Neural progenitor cell (in vitro differentiated cells): ENCODE data around the gene GET3.

Experiments
- EZH2phosphoT487 ChIP-seq: fragments of 200-600 bp; sonication (generic); IDR thresholded peaks from 2 replicates; pipeline ENCODE4 v1.6.1; 2017; ENCODE audit warnings: antibody characterized with exemption
- TF ChIP-seq, protein P1 (sequence below): fragments of 200-600 bp; sonication (generic); IDR thresholded peaks from 2 replicates; pipeline ENCODE4 v1.5.1; 2017; ENCODE audit warnings: antibody characterized with exemption, mild to moderate bottlenecking

DNA sequence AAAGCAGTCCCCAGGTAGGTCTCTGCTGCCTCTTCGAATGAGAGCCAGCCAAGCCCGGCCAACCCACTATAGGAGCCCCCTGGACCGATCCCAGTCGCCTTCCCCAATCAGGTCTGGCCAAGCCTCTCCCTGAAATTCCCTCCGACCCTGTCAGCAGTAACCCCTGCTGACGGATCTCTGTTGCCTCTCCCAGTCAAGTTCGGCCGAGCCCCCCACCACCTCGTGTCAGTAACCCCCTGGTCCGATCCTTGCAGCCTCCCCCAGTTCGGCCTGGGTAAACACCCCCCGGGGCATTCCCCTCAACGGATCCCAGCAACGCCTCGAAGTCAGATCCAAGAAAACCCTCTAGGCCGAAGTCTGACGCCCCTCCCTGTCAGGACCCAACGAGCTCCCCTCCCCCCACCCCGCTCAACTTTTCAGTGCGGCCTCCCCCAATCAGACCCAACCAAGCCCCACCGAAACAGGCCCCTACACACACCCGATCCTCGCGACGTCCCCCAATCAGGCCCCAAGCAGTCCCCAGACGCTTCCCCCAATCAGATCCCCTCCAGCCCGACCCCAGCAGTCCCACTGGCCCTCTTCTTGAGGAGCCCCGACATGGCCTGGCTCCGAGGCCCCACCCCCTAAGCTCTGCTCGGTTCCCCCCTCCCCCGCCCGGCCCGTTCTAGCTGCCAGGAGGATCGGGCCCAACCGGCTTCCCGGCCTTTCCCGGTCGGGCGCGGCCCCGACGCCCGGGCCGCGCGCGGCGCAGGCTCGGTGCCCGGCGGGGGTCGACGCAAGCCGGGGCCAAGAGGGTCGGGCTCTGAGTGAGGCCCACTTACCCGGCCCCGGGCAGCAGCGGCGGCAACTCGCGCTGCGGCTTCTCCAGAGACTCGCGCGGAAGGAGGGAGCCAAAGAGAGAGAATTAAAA, 15.4 kb upstream of the GET3 start:
- TF ChIP-seq, protein P1, sequence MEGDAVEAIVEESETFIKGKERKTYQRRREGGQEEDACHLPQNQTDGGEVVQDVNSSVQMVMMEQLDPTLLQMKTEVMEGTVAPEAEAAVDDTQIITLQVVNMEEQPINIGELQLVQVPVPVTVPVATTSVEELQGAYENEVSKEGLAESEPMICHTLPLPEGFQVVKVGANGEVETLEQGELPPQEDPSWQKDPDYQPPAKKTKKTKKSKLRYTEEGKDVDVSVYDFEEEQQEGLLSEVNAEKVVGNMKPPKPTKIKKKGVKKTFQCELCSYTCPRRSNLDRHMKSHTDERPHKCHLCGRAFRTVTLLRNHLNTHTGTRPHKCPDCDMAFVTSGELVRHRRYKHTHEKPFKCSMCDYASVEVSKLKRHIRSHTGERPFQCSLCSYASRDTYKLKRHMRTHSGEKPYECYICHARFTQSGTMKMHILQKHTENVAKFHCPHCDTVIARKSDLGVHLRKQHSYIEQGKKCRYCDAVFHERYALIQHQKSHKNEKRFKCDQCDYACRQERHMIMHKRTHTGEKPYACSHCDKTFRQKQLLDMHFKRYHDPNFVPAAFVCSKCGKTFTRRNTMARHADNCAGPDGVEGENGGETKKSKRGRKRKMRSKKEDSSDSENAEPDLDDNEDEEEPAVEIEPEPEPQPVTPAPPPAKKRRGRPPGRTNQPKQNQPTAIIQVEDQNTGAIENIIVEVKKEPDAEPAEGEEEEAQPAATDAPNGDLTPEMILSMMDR: no peak
- no peak for TF ChIP-seq EZH2phosphoT487
